NT2/D1 (cell line): ENCODE measurements around the gene LRRC45.
A peak's percentile ranks its signal among the peaks of the same experiment; 100 is the strongest.

Source experiments
- DNase-seq: peaks from one replicate; pipeline ENCODE4 v3.0.0-alpha.2; 2011; ENCODE audit warnings: low read depth, low spot score
- H3K27me3 ChIP-seq: 2 replicates; pipeline ENCODE4 v1.6.0; 2011; ENCODE audit warnings: mild to moderate bottlenecking; ENCODE audit not compliant: insufficient read length, insufficient read depth
- H3K36me3 ChIP-seq: 2 replicates; pipeline ENCODE4 v1.6.1; 2011; ENCODE audit warnings: mild to moderate bottlenecking, low read length, mixed read lengths; ENCODE audit not compliant: insufficient read depth, insufficient read length
- H3K4me1 ChIP-seq: 2 replicates; pipeline ENCODE4 v1.5.1; 2011; ENCODE audit not compliant: insufficient read depth, insufficient read length
- H3K4me3 ChIP-seq: 2 replicates; pipeline ENCODE4 v1.5.1; 2011; ENCODE audit warnings: low read depth; ENCODE audit not compliant: insufficient read length
- H3K9ac ChIP-seq: 2 replicates; pipeline ENCODE4 v1.6.0; 2011; ENCODE audit warnings: low read depth; ENCODE audit not compliant: insufficient read length
- H3K9me3 ChIP-seq: 2 replicates; pipeline ENCODE4 v1.5.1; 2011; ENCODE audit warnings: mild to moderate bottlenecking, low read length; ENCODE audit not compliant: insufficient read depth
- SUZ12 ChIP-seq: IDR thresholded peaks from 2 replicates; pipeline ENCODE4 v1.6.1; 2011; ENCODE audit not compliant: insufficient read length, insufficient read depth; ENCODE audit errors: extremely low read depth
- YY1 ChIP-seq: IDR thresholded peaks from 2 replicates; pipeline ENCODE4 v1.6.1; 2011; ENCODE audit not compliant: insufficient read length, insufficient read depth
- ZNF274 ChIP-seq: IDR thresholded peaks from 2 replicates; pipeline ENCODE4 v1.6.1; 2011; ENCODE audit warnings: mild to moderate bottlenecking, low read depth, low read length

LRRC45 gene

DNA sequence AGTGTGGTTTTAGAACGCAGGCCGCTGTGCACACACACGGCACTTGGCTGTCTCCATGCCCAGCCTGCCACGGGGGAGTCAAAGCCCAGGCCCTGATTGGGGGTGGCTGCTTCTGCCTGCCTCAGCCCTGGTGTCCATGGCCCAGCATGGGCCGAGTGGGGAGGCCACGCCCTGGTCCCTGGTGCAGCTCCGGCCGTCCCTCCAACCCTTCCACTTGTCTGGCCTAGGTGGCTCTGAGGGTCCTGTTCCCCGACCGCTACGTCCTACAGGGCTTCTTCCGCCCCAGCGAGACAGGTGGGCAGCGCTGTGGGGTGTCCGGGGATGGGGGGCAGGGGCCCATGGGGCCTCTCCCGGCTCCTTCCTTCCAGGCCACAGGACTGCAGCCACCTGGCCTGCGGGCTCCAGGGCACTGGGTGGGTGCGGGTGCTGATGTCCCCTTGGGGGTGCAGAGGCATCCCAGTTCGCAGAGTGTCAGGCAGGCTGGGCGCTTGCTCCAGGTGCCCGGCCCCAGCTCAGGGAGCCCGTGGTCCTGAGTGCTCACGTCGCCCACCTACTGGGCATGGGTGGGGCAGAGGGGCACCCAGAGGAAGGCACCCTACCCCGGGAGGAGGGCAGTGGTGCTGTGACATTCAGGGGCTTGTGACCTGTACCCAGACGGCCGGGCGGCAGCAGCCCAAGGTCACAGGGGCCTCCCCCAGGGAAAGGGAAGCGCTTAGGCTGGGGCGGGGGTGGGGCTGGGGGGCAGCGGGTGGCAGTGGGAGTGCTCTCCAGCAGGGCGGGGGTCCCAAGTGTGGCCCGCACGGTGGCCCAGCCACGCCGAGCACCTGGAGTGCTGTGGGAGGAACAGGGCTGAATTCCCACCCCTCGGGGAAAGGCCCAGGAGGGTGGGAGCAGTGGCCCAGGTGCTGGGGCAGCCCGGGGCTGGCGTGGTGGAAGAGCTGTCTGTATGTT, 12.3 kb upstream of the LRRC45 start:
- no peak overlapping the region for H3K9ac ChIP-seq
- H3K4me3 ChIP-seq = no peak overlapping the region
- TF ChIP-seq ZNF274 = no peak
- no peak for TF ChIP-seq SUZ12
- no peak for TF ChIP-seq YY1
- H3K36me3 ChIP-seq = peaks cover 41% of the 10 kb centered on the region
- no peak for DNase-seq
- H3K4me1 ChIP-seq = peaks cover 46% of the 10 kb centered on the region
- no peaks in the 10 kb centered on the region for H3K9me3 ChIP-seq
- H3K27me3 ChIP-seq = no peaks in the 10 kb centered on the region

DNA sequence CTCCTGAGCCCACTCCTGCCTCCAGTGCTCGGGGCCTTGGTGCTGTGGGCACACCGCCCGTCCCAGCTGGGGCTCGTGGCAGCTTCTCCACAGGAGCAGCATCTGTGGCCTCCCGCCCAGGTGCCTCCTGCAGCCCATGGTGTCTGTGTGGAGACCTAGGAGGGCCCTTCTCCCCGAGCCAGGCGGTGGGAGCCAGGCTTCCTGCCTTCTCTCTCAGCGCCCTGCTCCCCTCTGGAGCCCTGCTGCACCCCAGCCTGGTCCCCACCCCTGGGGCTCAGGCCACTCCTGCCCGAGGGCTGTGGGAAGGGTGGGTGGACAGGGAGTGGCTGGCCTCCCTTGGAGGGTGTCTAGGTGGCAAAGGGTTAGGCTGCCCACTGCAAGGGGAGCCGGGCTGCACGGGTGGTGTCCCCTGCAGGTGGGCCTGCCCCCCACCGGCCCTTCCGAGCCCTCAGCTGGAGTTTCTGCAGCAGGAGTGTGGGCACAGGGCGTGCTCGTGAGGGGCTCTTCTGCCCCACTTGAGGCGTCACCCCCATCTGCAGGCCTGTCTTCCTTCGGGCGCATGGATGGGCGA, 11.4 kb upstream of the LRRC45 start:
- Histone ChIP-seq H3K9ac (peak overlapping the region; percentile 79), H3K27me3 (no peaks in the 10 kb centered on the region), H3K9me3 (no peaks in the 10 kb centered on the region), H3K36me3 (peaks cover 42% of the 10 kb centered on the region), H3K4me1 (peaks cover 46% of the 10 kb centered on the region), H3K4me3 (no peak overlapping the region)
- TF ChIP-seq SUZ12 = no peak
- no peak for DNase-seq

DNA sequence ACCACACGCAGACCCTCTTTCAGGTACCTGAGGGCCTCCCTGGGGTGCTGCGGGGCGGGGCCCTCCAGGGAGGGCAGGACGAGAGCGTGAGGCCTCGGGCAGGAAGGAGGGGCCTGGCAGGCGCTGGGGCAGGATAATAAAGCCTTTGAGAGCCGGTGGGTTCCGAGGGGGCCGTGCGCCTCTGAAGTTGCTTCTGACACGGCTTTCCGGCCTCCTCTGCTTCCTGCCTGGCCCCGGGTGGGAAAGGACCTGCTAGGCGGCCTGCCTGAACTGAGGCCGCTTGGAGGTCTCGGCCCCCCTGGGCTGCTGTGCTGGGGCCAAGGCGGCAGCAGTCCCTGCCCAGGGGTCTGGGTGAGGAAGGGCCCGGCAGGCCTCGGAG, 10.9 kb upstream of the LRRC45 start:
- Histone ChIP-seq H3K9me3 (no peaks in the 10 kb centered on the region), H3K27me3 (no peaks in the 10 kb centered on the region), H3K4me3 (no peak overlapping the region), H3K9ac (peak overlapping the region; percentile 79), H3K4me1 (peaks cover 45% of the 10 kb centered on the region), H3K36me3 (peaks cover 46% of the 10 kb centered on the region)
- TF ChIP-seq ZNF274 = no peak
- no peak for TF ChIP-seq YY1
- no peak for TF ChIP-seq SUZ12
- DNase-seq = no peak

DNA sequence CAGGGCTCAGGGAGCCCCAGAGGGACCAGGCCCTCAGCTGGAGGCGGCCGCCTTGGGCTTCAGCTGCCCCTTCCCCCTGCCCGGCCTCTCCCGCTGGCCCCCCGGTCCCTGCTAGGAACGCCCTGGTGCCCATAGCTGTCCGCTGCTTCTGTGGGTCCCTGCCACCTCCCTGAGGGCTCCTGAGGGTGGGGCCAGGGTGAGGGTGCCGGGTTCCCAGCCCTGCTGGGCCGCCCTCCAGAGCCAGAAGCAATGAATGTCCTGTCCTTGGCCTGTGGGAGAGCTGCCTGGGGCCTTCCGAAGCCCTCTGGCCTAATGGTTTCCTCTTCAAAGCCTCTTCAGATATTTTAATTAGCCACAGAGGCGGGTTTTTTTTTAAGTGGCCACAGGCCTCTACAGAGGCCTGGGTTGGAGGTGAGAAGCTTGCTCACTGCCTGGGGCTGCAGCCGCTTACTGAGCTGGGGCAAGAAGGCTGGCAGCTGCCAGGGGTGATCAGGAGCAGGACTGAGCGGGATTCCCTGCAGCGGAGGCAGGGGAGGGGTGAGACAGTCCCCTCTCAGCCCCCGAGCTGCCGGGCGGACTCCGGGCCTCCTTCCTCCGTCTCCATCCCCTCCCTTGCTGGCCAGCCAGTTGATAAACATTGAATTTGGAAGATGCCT, 10.3 kb upstream of the LRRC45 start:
- Histone ChIP-seq H3K9me3 (no peaks in the 10 kb centered on the region), H3K36me3 (peaks cover 47% of the 10 kb centered on the region), H3K4me1 (peaks cover 40% of the 10 kb centered on the region), H3K9ac (peak overlapping the region; percentile 79), H3K4me3 (no peak overlapping the region), H3K27me3 (no peaks in the 10 kb centered on the region)
- DNase-seq = no peak
- TF ChIP-seq ZNF274 = no peak
- TF ChIP-seq YY1 = no peak

DNA sequence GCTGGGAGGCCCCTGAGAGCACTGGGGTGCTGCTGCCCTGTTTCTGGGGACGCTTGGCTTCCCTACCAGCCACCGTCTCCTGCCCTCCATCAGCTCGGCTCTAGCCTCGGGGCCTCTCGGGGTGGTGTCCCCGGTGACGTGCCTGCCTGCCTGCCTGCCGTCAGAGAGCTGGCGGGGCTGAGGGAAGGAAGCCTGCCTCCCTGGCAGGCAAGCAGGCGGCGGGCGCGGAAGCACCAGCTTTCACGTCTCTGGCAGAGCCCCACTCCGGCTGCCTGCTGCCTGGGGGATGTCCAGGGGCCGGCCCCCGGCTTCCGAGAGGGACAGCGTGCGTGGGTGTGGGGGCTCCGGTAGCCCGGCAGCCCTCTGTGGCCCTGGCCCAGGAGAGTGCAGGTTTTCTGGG, 9.8 kb upstream of the LRRC45 start:
- Histone ChIP-seq H3K9me3 (no peaks in the 10 kb centered on the region), H3K4me1 (peaks cover 36% of the 10 kb centered on the region), H3K27me3 (no peaks in the 10 kb centered on the region), H3K36me3 (peaks cover 52% of the 10 kb centered on the region), H3K9ac (peak overlapping the region; percentile 74), H3K4me3 (no peak overlapping the region)
- DNase-seq = no peak
- TF ChIP-seq ZNF274 = no peak
- TF ChIP-seq YY1 = no peak
- no peak for TF ChIP-seq SUZ12

DNA sequence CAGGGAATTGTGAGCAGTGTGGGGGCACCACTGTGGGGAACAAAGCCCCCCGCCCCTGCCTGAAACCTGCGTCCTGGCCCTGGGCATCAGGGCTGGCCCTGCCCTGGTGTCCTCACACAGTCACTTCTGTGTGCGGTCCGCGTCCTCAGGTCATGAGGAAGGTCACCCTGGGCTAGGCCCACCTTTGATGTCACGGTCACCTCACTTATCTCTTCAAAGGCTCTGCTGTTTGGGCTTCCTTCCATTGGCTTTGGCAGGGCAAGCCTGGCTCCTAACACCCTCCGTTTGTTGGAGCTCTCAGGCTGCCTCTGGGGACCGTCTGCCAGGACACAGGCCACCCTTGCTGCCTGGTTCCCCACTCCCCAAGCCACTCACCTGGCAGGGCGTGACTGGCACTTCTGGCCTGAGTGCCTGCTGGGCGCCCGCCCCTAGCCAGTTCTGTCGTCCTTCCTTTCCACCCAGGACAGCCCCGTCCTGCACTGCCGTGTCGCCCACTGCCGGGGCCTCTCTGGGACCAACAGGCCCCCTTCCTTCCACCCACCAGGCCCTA, 9.3 kb upstream of the LRRC45 start:
- Histone ChIP-seq H3K9me3 (no peaks in the 10 kb centered on the region), H3K36me3 (peaks cover 57% of the 10 kb centered on the region), H3K4me1 (peaks cover 33% of the 10 kb centered on the region), H3K9ac (peak overlapping the region; percentile 74), H3K4me3 (no peak overlapping the region), H3K27me3 (no peaks in the 10 kb centered on the region)
- no peak for TF ChIP-seq YY1
- no peak for TF ChIP-seq SUZ12
- TF ChIP-seq ZNF274 = no peak
- no peak for DNase-seq

DNA sequence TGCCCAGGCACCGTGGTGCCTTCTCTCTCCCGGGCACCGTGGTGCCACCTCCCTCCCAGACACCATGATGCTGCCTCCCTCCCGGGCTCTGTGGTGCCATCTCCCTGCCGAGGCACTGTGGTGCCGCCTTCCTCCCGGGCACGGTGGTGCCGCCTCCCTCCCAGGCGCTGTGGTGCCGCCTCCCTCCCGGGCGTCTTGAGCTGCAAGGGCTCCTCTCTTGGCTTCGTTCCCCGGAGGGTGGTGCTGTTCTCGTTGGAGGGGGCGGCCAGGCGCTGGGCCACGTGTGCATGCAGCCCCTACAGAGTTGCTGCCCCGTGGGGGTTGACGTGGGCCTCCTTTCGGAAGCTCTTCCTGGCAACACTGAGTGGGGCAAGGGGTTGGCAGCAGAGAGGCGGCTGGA, 8.7 kb upstream of the LRRC45 start:
- H3K9ac ChIP-seq = peak overlapping the region; percentile 38
- H3K36me3 ChIP-seq = peaks cover 57% of the 10 kb centered on the region
- no peak for DNase-seq
- H3K9me3 ChIP-seq = no peaks in the 10 kb centered on the region
- H3K4me3 ChIP-seq = no peak overlapping the region
- H3K27me3 ChIP-seq = no peaks in the 10 kb centered on the region
- no peak for TF ChIP-seq ZNF274
- no peak for TF ChIP-seq SUZ12
- TF ChIP-seq YY1 = no peak
- H3K4me1 ChIP-seq = peaks cover 33% of the 10 kb centered on the region
